ENCODE measurements around the gene FCHSD1.

FCHSD1 gene

DNA sequence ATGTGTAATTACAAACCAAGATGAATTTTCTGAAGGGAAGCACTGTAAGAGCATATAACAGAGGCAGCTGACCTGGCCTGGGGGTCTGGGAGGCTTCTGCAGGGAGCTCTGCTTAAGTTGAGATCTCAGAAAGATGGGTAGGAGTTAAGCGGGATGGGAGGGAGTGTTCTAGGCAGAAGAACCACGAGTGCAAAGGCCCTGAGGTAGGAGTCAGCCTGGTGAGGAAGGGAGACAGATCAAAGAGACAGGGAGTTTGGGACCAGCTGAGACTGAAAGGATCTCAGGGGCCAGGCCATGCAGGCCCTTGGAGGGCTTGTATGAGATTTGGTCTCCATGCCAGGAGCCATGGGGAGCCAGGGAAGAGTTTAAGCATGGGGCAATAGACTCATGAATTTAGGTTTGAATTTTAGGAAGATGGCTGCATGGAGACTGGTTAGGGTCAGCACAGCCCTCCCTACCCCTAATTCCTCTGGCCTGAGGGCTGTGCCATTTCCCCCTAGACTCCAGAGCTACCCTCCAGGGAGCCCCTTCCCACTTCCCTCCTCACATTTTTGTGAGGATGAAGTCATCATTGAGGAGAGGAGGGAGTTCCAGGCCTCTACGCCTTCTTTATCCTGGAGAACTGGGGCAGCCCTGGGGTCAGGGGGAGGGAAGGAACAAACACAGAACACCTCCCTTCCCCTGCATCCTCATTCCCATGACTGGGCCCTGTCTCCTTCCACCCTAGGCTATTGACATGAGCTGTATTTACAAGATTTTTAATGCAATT is 35.6 kb upstream of the FCHSD1 start:
- Histone ChIP-seq H3K9me3 (ENCODE audit: control insufficient read depth in 5 of 5, low read length in 5 of 5) (no peaks in the 10 kb centered on the region), H3K9ac (ENCODE audit: low read length in 5 of 5) (no peak overlapping the region), H3K27me3 (ENCODE audit: control insufficient read depth in 5 of 5, insufficient read depth in 4 of 5, low read length in 5 of 5) (peaks cover 0 to 6% (median 4%) of the 10 kb centered on the region in 5 donors)

DNA sequence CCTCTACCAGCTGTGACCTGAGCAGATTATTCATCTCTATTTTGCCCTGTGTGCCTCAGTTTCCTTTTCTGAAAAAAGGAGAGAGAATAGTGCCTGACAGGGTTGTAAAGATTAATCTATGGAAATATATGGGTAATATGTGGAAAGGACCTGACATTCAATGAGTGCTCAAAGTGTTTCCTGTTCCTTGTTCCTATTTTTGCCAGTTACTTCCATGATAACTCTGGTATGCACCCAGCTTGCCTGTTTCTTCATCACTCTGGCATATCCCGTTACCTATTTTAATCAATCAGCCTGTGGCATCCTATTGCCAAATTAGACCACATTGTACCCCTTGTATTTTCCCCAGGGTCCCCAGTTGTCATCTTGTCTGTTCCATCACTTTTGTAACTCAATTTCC is 34.4 kb upstream of the FCHSD1 start:
- H3K4me1 ChIP-seq (ENCODE audit: control insufficient read depth in 5 of 5, insufficient read depth in 5 of 5, low read length in 5 of 5), result peaks cover 3 to 45% (median 17%) of the 10 kb centered on the region in 5 donors
- no peaks in the 10 kb centered on the region for H3K9me3 ChIP-seq (ENCODE audit: control insufficient read depth in 5 of 5, low read length in 5 of 5)
- no peak overlapping the region for H3K27ac ChIP-seq (ENCODE audit: low read depth, low read length)
- H3K9ac ChIP-seq (ENCODE audit: low read length in 5 of 5), result no peak overlapping the region
- no peak overlapping the region for H3K4me3 ChIP-seq (ENCODE audit: low read depth in 1 of 5, low read length in 5 of 5)
- H3K36me3 ChIP-seq (ENCODE audit: control insufficient read depth in 5 of 5, insufficient read depth in 5 of 5, low read length in 5 of 5), result no peaks in the 10 kb centered on the region
- peaks cover 0 to 11% (median 3%) of the 10 kb centered on the region in 5 donors for H3K27me3 ChIP-seq (ENCODE audit: control insufficient read depth in 5 of 5, insufficient read depth in 4 of 5, low read length in 5 of 5)

More for the DNA sequence above, 35.6 kb upstream of the FCHSD1 start:
- Histone ChIP-seq H3K27ac (ENCODE audit: low read depth, low read length) (no peak overlapping the region), H3K4me1 (ENCODE audit: control insufficient read depth in 5 of 5, insufficient read depth in 5 of 5, low read length in 5 of 5) (peaks cover 3 to 35% (median 12%) of the 10 kb centered on the region in 5 donors), H3K36me3 (ENCODE audit: control insufficient read depth in 5 of 5, insufficient read depth in 5 of 5, low read length in 5 of 5) (no peaks in the 10 kb centered on the region), H3K4me3 (ENCODE audit: low read depth in 1 of 5, low read length in 5 of 5) (no peak overlapping the region)

DNA sequence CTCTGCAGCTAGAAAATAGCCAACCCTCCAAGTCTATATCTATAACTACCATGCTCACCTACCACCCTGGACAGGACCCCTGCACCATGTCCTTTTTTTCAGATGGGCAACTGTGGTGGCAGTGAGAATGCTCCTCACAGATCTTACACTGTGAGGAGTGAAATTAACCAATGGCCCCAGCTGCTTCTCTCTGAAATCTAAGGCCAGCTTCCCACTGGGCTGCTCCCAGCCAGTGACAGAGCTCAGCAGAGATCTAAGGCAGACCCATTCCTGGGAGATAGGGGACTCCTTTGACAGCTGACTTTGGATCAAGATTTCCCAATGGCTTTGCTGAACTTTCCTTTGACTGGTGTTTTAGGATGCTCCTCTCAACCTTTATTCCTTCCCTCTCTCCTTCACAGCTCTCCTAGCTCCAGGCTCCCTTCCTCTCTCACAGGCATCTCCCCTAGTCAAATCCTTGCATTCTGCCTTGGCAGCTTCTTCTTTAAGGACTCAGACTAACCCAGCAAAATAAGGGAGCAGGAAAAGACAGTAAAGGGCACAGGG is 32.5 kb upstream of the FCHSD1 start:
- Histone ChIP-seq H3K27me3 (ENCODE audit: control insufficient read depth in 5 of 5, insufficient read depth in 4 of 5, low read length in 5 of 5) (peaks cover 0 to 4% (median 0%) of the 10 kb centered on the region in 5 donors), H3K4me1 (ENCODE audit: control insufficient read depth in 5 of 5, insufficient read depth in 5 of 5, low read length in 5 of 5) (peaks cover 3 to 58% (median 21%) of the 10 kb centered on the region in 5 donors), H3K4me3 (ENCODE audit: low read depth in 1 of 5, low read length in 5 of 5) (no peak overlapping the region), H3K36me3 (ENCODE audit: control insufficient read depth in 5 of 5, insufficient read depth in 5 of 5, low read length in 5 of 5) (peaks cover 0 to 6% (median 0%) of the 10 kb centered on the region in 5 donors), H3K27ac (ENCODE audit: low read depth, low read length) (peak overlapping the region; percentile 71), H3K9ac (ENCODE audit: low read length in 5 of 5) (no peak overlapping the region), H3K9me3 (ENCODE audit: control insufficient read depth in 5 of 5, low read length in 5 of 5) (no peaks in the 10 kb centered on the region)

DNA sequence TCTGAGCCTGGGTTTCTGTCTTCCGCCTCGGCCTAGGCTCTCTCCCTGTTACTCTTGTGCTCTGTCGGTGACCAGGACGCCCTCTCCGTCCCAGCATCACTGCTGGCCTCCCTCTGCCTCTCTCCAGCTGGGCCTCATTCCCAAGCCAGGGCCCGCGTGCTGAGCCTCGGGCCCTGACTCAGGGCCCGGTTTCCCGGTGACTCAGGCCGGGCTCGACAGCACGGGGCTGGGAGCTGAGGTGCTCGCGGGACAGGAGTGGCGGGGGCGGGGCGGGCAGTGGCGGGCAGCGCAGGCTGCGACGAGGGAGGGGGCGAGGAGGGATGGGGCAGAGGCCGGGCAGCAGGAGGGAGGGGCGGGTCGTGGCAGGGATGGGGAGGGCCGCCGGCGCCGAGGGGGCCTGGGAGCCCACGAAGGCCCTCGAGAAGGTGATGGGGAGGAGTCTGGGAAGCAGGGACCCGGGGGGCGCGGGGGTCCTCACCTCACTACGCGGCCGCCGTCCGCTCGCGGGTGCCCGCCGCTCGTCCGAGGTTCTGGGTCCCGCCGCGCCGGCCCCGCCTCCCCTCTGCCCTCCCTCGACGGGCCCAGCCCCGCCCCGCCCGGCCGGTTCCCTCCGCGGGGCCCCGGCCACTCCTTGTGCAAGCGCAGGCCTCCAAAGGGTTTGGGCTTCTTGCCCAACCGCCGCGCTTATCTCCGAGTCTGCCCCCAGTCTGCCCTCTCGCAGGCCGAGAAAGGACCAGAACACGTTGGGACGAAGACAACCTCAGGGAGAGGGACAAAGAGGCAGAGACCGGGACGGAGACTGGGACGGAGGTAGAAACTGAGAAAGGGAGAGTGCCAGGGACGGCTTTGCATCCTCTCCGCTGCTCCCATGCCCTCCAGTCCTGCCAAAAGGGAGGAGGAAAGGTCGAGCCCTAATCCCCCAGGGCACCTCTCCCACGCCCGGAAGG is 30.8 kb upstream of the FCHSD1 start, which contains the start of gene ARAP3:
Gene ARAP3 (minus strand): TSS at position 536 of the 947 bp plus-strand sequence. CDS start 1,744 bp downstream, outside the sequence.
- Histone ChIP-seq H3K9ac (ENCODE audit: low read length in 5 of 5) (peak within 1 kb of the TSS in 4 of 5 donors; percentile 16 to 93 (median 76)), H3K4me3 (ENCODE audit: low read depth in 1 of 5, low read length in 5 of 5) (peak within 1 kb of the TSS; percentile 50 to 74 (median 67)), H3K9me3 (ENCODE audit: control insufficient read depth in 5 of 5, low read length in 5 of 5) (no peaks in the 10 kb centered on the region), H3K36me3 (ENCODE audit: control insufficient read depth in 5 of 5, insufficient read depth in 5 of 5, low read length in 5 of 5) (peaks cover 0 to 10% (median 0%) of the 10 kb centered on the region in 5 donors), H3K4me1 (ENCODE audit: control insufficient read depth in 5 of 5, insufficient read depth in 5 of 5, low read length in 5 of 5) (peaks cover 3 to 54% (median 21%) of the 10 kb centered on the region in 5 donors), H3K27me3 (ENCODE audit: control insufficient read depth in 5 of 5, insufficient read depth in 4 of 5, low read length in 5 of 5) (peaks cover 0 to 4% (median 0%) of the 10 kb centered on the region in 5 donors), H3K27ac (ENCODE audit: low read depth, low read length) (peak within 1 kb of the TSS; percentile 87)

DNA sequence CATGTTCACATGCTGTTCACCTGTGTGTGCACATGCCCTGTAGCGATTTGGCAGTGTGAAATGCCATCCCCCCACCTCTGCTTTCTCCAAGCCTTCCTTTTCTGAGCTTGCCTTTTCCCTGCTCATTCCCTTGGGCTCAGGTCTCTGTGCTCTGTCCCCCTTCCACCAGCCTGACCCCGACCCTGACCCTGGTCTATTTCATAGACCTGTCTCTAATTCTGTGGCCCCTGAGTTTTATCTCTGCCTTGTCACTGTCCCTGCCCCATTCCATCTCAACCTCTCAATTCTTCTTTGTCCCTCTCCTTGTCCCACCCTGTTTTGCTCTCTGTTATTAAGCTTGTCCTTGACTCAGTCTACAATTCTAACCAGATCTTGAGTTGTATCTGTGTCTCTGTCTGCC is 30.1 kb upstream of the FCHSD1 start:
- Histone ChIP-seq H3K36me3 (ENCODE audit: control insufficient read depth in 5 of 5, insufficient read depth in 5 of 5, low read length in 5 of 5) (peaks cover 0 to 10% (median 0%) of the 10 kb centered on the region in 5 donors), H3K9ac (ENCODE audit: low read length in 5 of 5) (peak overlapping the region in 4 of 5 donors; percentile 16 to 93 (median 72)), H3K27ac (ENCODE audit: low read depth, low read length) (peak overlapping the region; percentile 87), H3K9me3 (ENCODE audit: control insufficient read depth in 5 of 5, low read length in 5 of 5) (no peaks in the 10 kb centered on the region), H3K27me3 (ENCODE audit: control insufficient read depth in 5 of 5, insufficient read depth in 4 of 5, low read length in 5 of 5) (peaks cover 0 to 4% (median 0%) of the 10 kb centered on the region in 5 donors), H3K4me1 (ENCODE audit: control insufficient read depth in 5 of 5, insufficient read depth in 5 of 5, low read length in 5 of 5) (peaks cover 3 to 51% (median 21%) of the 10 kb centered on the region in 5 donors), H3K4me3 (ENCODE audit: low read depth in 1 of 5, low read length in 5 of 5) (peak overlapping the region in 4 of 5 donors; percentile 51 to 68 (median 66))

DNA sequence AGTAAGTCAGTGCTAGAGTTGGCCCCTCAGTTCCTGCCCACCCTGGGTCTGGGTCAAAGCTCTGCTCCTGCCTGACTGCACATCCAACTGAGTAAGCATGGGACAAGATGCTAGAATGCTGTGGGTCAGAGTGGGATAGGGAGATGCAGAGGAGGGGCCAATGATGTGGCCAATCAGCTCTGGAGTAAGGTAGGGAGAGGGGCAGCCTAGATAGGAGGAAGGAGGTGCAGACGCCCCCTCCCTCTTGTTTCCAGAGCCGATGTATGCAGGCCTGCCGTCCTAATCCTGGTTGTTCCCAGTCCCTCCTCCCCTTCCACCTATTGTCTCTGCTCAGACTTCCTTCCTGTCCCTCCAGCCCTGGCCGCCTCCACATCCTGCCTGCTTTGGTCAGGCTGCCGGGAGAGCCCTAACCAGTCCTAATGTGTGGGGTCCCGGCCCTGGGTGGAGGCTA is 29.6 kb upstream of the FCHSD1 start:
- peaks cover 0 to 4% (median 0%) of the 10 kb centered on the region in 5 donors for H3K27me3 ChIP-seq (ENCODE audit: control insufficient read depth in 5 of 5, insufficient read depth in 4 of 5, low read length in 5 of 5)
- H3K36me3 ChIP-seq (ENCODE audit: control insufficient read depth in 5 of 5, insufficient read depth in 5 of 5, low read length in 5 of 5), result peaks cover 0 to 11% (median 0%) of the 10 kb centered on the region in 5 donors
- H3K4me1 ChIP-seq (ENCODE audit: control insufficient read depth in 5 of 5, insufficient read depth in 5 of 5, low read length in 5 of 5), result peaks cover 3 to 50% (median 21%) of the 10 kb centered on the region in 5 donors
- H3K9me3 ChIP-seq (ENCODE audit: control insufficient read depth in 5 of 5, low read length in 5 of 5), result no peaks in the 10 kb centered on the region
- peak overlapping the region; percentile 87 for H3K27ac ChIP-seq (ENCODE audit: low read depth, low read length)
- peak overlapping the region in 2 of 5 donors; percentile 16 to 21 for H3K9ac ChIP-seq (ENCODE audit: low read length in 5 of 5)
- H3K4me3 ChIP-seq (ENCODE audit: low read depth in 1 of 5, low read length in 5 of 5), result peak overlapping the region in 4 of 5 donors; percentile 51 to 68 (median 66)

DNA sequence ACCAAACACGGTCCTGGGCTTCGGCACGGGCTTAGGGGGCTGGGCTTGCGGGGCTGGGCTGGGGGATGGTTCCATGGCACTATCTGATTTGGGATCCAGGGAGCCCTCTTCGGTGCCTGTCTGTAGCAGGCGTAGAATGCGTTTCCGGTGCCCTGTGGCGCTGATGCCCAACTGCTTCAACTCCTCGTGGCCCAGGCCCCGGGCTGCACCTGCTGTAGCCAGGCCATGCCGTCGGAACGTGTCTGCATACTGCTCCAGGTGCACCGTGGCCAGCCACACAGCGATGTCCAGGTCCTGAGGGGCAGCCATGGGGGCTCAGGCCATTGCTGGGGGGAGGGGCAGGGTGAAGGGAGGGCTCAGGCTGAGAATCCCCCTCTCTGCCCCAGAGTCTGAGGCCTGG is 29.0 kb upstream of the FCHSD1 start:
- Histone ChIP-seq H3K27me3 (ENCODE audit: control insufficient read depth in 5 of 5, insufficient read depth in 4 of 5, low read length in 5 of 5) (peaks cover 0 to 4% (median 0%) of the 10 kb centered on the region in 5 donors), H3K9ac (ENCODE audit: low read length in 5 of 5) (peak overlapping the region in 1 of 5 donors; percentile 21), H3K9me3 (ENCODE audit: control insufficient read depth in 5 of 5, low read length in 5 of 5) (no peaks in the 10 kb centered on the region), H3K4me3 (ENCODE audit: low read depth in 1 of 5, low read length in 5 of 5) (peak overlapping the region in 3 of 5 donors; percentile 48 to 68 (median 66)), H3K36me3 (ENCODE audit: control insufficient read depth in 5 of 5, insufficient read depth in 5 of 5, low read length in 5 of 5) (peaks cover 0 to 12% (median 0%) of the 10 kb centered on the region in 5 donors), H3K4me1 (ENCODE audit: control insufficient read depth in 5 of 5, insufficient read depth in 5 of 5, low read length in 5 of 5) (peaks cover 3 to 46% (median 21%) of the 10 kb centered on the region in 5 donors), H3K27ac (ENCODE audit: low read depth, low read length) (peak overlapping the region; percentile 87)

DNA sequence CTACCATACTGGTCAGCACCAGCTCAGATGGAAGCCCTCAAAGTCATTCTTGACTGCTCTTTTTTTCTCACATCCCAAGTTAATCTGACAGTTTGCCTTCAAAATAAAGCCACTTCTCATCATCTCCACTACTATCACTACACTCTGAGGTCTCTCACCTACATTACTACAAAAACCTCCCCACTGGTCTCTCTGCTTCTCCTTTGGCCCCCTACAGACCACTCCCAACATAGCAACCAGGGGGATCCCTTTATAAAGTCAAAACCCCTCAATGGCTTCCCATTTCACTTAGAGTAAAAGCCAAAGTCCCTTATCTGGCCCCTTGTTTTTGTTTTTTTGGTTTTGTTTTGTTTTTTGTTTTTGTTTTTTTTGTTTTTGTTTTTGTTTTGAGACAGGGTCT is 26.2 kb upstream of the FCHSD1 start:
- no peaks in the 10 kb centered on the region for H3K9me3 ChIP-seq (ENCODE audit: control insufficient read depth in 5 of 5, low read length in 5 of 5)
- H3K4me1 ChIP-seq (ENCODE audit: control insufficient read depth in 5 of 5, insufficient read depth in 5 of 5, low read length in 5 of 5), result peaks cover 2 to 32% (median 12%) of the 10 kb centered on the region in 5 donors
- peaks cover 0 to 30% (median 7%) of the 10 kb centered on the region in 5 donors for H3K36me3 ChIP-seq (ENCODE audit: control insufficient read depth in 5 of 5, insufficient read depth in 5 of 5, low read length in 5 of 5)
- no peak overlapping the region for H3K9ac ChIP-seq (ENCODE audit: low read length in 5 of 5)
- H3K4me3 ChIP-seq (ENCODE audit: low read depth in 1 of 5, low read length in 5 of 5), result no peak overlapping the region
- H3K27ac ChIP-seq (ENCODE audit: low read depth, low read length), result no peak overlapping the region
- H3K27me3 ChIP-seq (ENCODE audit: control insufficient read depth in 5 of 5, insufficient read depth in 4 of 5, low read length in 5 of 5), result peaks cover 0 to 4% (median 0%) of the 10 kb centered on the region in 5 donors

DNA sequence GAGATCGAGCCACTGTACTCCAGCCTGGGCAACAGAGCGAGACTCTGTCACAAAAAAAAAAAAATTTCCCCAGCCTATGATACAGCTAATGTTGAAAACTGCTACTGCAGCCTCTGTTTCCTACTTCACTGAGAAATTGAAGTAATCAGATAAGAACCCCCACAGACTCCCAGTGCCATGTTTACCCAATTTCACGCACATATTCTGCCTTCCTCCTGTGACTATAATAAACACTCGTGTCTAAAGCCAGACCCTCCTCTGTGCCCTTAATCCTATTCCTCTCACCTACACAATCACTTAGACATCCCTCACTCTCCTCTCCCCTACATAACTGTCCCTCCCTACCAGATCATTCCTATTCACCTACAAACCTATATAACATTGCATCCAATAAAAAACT is 24.5 kb upstream of the FCHSD1 start:
- H3K27me3 ChIP-seq (ENCODE audit: control insufficient read depth in 5 of 5, insufficient read depth in 4 of 5, low read length in 5 of 5), result no peaks in the 10 kb centered on the region
- H3K9me3 ChIP-seq (ENCODE audit: control insufficient read depth in 5 of 5, low read length in 5 of 5), result no peaks in the 10 kb centered on the region
- peaks cover 0 to 20% (median 3%) of the 10 kb centered on the region in 5 donors for H3K4me1 ChIP-seq (ENCODE audit: control insufficient read depth in 5 of 5, insufficient read depth in 5 of 5, low read length in 5 of 5)
- peaks cover 0 to 48% (median 24%) of the 10 kb centered on the region in 5 donors for H3K36me3 ChIP-seq (ENCODE audit: control insufficient read depth in 5 of 5, insufficient read depth in 5 of 5, low read length in 5 of 5)
- H3K4me3 ChIP-seq (ENCODE audit: low read depth in 1 of 5, low read length in 5 of 5), result no peak overlapping the region
- H3K9ac ChIP-seq (ENCODE audit: low read length in 5 of 5), result no peak overlapping the region
- H3K27ac ChIP-seq (ENCODE audit: low read depth, low read length), result no peak overlapping the region

All from subcutaneous abdominal adipose tissue (tissue), 5 donors.